OCI-LY7 (cell line): ENCODE results near the gene WWOX.

Experiments used
- EZH2phosphoT487 ChIP-seq: fragments of 200-600 bp; sonication (generic); IDR thresholded peaks from 2 replicates; pipeline ENCODE4 v1.6.1; 2018; ENCODE audit warnings: low read depth, borderline replicate concordance, mild to moderate bottlenecking, mixed run types, antibody characterized with exemption, low read length, moderate library complexity, mixed read lengths
- TF ChIP-seq, protein P1 (sequence below): fragments of 200-600 bp; sonication (generic); conservative IDR thresholded peaks from 2 replicates; pipeline ENCODE4 v1.5.1; 2014; ENCODE audit warnings: mild to moderate bottlenecking, antibody characterized with exemption, low read length, moderate library complexity, mixed read lengths

DNA sequence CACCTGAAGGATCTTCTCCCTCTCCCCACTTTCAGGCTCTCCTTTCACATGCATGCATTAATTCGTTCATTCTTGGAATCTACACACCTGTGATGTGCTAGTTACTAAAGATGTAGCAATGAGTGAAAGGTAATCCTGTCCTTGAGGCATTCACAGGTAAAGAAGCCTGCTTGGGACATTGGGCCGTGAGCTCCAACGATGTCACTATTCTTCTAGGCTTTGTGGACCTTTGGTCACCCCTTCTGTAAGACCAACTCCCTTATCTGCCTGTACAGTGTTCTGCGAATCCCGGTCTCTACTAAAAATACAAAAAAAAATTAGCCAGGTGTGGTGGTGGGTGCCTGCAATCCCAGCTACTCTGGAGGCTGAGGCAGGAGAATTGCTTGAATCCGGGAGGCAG is 892.5 kb downstream of the WWOX start:
- TF ChIP-seq, protein P1, sequence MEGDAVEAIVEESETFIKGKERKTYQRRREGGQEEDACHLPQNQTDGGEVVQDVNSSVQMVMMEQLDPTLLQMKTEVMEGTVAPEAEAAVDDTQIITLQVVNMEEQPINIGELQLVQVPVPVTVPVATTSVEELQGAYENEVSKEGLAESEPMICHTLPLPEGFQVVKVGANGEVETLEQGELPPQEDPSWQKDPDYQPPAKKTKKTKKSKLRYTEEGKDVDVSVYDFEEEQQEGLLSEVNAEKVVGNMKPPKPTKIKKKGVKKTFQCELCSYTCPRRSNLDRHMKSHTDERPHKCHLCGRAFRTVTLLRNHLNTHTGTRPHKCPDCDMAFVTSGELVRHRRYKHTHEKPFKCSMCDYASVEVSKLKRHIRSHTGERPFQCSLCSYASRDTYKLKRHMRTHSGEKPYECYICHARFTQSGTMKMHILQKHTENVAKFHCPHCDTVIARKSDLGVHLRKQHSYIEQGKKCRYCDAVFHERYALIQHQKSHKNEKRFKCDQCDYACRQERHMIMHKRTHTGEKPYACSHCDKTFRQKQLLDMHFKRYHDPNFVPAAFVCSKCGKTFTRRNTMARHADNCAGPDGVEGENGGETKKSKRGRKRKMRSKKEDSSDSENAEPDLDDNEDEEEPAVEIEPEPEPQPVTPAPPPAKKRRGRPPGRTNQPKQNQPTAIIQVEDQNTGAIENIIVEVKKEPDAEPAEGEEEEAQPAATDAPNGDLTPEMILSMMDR = no peak
- no peak for TF ChIP-seq EZH2phosphoT487
